ENCODE measurements around the gene SAA4. TPM values are rescaled to one million over a fixed set of nuclear protein-coding genes. Genes with fewer than 3 reads are reported as not detected.
"Not testable (repeated sequence)": the region's sequence is repeated elsewhere in the genome, so short reads cannot be mapped to it uniquely, and the experiment has no call there.

Gene SAA4
- total RNA-seq, 1 donor, result not detected

DNA sequence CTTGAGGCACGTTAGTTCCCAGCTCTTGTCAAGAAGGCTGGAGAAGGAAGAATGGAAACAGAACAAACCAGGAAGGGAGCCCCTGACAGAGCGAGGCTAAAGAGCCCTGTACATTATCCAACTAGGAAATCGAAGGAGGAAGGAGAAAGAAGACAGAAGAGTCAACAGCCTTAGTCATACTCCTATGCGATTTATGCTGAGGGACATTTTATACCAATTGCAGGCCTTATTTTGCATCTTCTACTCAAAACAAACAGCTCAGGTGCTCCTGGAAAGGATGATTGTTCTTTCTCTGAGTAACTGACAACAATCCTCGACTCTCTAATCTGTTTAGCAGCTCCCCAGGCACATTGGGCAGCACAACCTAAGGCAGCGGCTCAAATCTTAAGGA, 10.6 kb upstream of the SAA4 start:
- not testable (repeated sequence) for DNase-seq (ENCODE audit: low read depth in 2 of 3, low spot score in 2 of 3)

DNA sequence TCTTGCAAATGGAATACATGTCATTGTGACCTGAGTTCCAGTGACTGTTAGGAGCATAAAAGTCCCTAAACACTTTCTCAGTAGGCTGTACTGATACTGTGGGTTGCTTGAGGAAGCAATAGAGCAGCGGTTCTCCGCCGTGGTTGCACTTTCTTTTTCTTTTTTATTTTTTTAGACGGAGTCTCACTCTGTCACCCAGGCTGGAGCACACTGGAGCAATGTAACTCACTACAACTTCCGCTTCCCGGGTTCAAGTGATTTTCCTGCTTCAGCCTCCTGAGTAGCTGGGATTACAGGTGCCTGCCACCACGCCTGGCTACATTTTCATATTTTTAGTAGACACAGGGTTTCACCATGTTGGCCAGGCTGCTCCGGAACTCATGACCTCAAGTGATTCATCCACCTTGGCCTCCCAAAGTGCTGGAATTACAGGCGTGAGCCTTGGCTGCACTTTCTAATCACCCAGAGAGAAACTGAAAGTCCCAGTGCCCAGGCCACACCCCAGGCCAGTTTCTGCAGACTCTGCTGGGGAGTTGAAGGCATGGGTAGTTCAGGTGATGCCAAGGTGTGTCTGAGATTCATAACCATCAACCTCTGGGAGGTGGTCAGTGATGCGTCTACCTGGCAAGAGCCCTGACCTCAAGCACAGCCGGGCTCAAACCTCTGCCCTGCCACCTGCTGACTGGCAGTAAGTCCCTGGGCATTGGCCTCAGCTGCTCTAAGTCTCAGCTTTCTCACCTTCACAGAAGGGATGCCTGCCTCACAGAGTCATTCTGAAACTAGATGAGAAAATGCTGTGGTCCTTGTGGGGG, 10.0 kb upstream of the SAA4 start:
- peak in 1 of 3 donors; percentile 3 for DNase-seq (ENCODE audit: low read depth in 2 of 3, low spot score in 2 of 3)

DNA sequence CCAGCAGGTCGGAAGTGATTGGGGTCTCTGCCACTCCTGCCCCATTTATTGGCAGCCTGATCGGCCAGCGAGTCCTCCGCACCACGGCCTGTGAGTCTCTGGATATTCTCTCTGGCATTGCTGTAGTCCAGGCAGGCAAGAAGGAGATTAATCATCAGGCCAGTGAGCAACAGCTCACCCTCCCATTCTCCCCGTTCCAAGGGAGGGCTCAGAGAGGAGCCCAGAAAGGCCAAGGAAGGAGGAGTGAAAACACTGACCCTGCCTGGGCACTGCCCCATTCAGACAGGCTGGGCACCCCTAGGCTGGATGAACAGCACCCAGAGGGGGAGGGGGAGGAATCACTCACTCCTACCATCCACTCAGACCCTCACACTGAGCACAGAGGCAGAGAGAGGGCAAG, 8.8 kb upstream of the SAA4 start:
- no peak for DNase-seq (ENCODE audit: low read depth in 2 of 3, low spot score in 2 of 3)

DNA sequence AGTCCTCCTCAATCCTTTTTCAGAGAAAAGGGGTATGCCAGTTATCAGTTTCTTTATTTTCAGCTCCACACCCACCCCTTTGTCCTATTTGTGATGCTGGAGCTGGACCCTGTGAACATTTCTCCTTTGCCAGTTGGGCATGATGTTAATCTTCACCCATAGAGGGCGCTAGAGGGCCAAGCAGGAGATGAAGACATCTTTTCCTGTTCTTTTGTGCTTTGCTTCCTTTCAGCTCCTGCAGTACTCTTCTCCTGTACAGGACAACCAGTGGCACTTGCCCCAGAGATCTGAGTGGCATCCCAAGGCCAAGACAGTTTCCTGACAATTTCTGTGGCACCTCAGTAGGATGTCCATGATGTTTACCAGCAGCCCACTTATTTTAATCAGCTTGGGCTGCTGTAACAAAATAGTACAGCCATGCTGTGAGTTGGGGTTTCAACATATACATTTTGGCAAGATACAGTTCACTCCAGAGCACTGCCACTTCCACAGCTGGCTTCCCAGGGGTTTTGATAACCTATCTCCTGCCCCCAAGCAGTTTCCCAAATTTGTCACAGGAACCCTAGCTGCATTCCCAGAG, 7.3 kb upstream of the SAA4 start:
- peak; percentile 37 to 68 (median 41) for DNase-seq (ENCODE audit: low read depth in 2 of 3, low spot score in 2 of 3)

DNA sequence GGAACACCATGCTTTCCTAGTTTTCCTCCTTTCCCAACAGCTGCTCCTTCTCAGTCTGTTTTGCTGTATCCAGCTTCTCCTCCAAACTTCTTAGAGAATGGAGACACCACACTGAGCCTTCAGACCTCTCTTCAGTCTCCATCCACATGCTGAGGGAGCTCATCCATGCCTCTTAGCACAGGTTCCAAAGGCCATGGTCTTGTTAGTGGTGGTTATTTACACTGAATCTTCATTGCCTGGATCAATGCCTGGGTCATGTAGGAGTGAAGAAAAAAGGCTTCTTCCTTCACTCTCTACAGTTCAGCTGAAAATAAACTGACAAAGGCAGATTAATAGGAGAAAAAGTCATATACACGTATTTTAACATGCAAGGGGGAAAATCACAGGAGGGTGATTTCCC, 3.1 kb upstream of the SAA4 start:
- no peak for DNase-seq (ENCODE audit: low read depth in 2 of 3, low spot score in 2 of 3)

DNA sequence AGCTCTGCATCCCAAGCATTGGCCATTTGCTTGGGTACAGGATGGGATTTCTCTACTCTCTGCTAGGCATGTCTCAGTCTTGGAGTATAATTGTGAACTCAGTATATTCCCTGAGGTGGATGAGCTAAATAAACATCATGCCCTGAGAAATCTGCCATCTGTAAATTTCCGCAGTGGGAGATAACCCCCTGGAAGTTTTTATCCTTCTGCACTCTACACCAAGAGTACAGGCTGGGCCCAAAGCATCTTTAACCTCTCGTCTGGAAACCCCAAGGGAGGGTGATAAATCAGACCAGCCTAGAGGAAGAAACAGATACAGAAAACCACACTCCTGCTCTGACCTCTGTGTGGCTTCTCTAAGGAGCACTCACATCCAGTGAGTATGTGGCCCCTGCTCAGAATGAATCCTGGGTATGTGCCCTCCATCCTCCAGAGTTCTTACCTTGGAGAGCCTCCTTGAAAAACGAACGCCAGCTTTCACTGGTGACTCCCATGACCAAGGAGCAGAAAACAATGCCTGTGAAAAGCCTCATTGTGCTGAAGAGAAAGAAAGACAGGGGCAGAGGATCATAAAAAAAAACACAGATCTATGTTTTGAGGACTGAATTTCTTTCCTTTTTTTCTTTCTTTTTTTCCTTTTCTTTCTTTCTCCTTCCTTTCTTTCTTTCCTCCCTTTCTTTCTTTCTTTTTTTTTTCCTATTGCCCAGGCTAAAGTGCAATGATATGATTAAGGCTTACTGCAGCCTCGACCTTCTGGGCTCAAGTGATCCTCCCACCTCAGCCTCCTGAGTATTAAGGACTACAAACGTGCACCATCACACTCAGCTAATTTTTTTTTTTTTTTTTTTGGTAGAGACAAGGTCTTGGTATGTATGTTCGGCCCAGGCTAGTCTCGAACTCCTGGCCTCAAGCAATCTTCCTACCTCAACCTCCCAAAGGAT, 938 bp downstream of the SAA4 start:
- no peak for DNase-seq (ENCODE audit: low read depth in 2 of 3, low spot score in 2 of 3)

DNA sequence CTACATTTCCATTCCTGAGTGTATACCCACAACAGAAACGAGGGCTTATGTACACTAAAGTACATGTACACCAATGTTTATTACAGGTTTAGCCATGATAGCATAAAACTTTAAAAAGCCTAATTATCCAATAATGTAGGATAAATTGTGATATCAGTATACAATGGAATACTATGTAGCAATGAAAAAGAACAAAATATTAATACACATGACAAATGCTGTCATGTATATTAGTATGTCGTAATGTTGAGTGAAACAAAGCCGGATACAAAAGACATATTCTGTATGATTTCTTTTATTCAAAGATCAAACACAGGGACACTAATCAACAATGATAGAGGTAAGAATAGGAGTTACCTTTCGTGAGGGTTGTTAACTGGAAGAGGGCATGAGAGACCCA, 2.7 kb downstream of the SAA4 start:
- DNase-seq (ENCODE audit: low read depth in 2 of 3, low spot score in 2 of 3), result no peak

DNA sequence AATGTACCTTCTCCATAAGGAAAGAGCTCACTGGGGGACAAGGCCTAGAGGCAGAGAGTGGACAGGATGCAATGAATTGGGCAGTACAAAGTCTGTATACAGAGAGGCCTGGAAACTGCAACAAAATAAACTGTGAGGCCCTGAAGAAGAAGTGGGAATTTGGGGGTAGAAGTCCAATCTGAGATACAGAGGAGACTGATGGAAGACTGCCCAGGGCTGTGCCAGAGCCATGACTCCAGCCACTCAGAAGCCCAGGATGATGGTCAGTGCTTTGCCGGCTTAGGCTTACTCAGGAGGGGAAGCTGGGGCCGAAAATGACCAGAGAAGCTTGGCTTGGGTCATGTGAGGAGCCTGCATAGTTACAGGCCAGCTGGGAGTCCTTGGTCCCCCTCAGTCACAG, 5.7 kb downstream of the SAA4 start:
- DNase-seq (ENCODE audit: low read depth in 2 of 3, low spot score in 2 of 3), result no peak

DNA sequence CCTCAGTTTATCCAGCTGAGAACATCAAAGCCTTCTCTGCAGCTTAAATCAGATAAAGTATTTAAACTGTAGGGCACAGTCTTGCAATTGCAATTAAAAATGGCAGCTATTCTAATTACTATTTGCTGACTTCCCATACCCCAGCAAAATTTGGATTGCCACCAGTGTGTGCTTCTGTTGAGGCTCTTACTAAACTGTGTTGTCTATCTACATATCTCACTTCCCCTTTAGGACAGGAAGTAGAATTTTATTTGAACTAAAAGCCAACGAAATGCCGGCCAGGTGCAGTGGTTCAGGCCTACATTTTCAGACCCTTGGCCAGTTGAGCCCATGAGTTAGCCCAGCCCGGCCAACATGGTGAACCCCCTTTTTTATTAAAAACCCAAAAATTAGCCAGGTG, 7.1 kb downstream of the SAA4 start:
- DNase-seq (ENCODE audit: low read depth in 2 of 3, low spot score in 2 of 3), result no peak

DNA sequence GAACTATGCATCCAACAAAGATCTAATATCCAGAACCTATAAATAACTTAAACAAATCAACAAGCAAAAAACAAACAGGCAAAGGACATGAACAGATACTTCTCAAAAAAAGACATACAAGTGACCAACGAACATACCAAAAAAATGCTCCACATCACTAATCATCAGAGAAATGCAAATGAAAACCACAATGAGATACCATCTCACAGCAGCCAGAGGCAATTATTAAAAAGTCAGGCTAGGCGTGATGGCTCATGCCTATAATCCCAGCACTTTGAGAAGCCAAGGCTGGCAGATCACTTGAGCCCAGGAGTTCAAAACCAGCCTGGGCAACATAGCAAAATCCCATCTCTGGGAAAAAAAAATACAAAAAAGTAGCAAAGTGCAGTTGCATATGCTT, 10.7 kb downstream of the SAA4 start:
- no peak for DNase-seq (ENCODE audit: low read depth in 2 of 3, low spot score in 2 of 3)

DNA sequence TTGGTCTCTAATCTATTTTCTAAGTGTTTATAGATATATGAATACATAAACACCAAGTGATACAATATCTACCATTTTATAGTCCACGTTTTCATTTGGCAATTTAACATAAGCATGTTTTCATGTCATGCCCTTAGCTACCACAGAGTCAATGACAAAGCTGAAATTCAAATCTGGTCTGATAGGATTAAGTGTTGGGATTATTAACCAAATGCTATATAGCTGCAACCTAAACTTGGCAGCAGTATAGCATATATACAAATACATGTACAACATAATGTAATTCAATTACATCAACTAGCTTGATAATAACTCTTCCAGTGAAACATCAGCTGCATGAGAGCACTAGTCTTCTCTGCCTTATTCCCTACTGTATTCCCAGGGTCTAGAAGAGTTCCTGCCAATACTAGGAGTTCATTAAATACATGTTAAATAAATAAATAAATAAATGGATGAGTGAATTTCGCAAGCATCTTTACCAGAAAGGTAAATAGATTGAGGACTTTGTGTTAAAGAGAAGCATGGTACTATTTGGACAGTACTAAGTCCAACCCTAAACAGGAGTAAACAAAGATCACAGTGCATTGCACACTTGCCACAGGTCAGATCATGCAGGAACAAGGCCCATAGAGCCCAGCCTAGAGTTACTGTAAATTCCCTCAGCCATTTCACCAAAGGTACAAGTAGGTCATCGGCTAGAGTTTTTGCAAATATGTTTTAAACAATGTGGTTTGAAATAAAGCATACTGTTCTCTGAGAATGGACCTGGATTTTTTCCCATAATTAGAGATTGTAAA, 12.8 kb downstream of the SAA4 start:
- DNase-seq (ENCODE audit: low read depth in 2 of 3, low spot score in 2 of 3), result no peak

DNA sequence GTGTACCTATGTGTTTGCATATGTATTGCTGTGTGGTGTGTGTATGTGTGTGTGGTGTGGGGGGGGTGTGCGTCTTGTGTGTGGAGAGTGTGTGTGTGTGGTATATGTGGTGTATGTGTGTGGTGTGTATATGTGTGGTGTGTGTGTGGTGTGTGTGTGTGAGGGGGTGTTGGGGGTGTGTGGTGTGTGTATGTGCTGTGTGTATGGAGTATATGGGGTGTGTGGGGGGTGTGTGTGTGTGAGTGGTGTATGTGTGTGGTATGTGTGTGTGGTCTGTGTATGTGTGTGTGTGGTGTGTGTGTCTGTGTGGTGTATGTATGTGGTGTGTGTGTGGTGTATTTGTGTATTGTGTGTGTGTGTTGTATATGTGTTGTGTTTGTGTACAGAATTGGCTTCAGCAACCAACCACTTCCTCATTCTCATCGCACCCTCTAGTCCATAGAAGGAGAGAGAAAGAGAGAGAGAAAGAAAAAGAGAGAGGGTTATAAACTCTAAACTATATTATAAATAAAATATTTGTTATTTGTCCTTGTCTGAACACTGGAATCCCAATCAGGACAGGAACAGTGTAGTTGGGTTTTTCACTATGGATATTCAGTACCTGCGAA, 13.7 kb downstream of the SAA4 start:
- DNase-seq (ENCODE audit: low read depth in 2 of 3, low spot score in 2 of 3), result no peak

DNA sequence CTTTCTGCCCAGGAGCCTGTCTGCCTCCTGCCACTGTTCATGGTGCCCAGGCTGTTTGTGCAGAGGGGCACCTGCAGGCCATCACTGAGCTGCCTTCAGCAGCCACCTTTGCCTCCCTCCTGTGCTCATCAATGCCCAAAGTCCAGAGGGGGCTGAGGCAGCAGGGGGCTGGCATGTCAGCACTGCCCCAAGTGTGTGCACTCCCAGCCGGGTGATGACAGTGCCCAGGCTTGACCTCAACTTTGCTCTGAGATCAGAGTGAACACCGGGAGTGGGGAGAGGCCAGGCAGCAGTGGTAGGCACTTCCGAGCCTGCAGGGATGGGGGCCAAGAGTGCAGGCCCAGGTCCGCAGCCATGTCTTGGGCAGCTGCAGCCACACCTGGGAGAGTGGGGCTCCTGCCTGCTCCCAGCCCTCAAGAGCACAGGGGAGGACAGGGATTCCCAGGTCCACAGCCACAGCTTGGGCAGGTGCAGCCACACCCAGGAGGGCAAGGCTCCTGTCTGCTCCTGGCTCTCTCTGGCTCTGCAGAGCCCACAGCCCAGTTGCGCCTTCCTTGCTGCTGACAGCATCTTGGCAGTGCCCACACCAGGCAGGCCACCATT, 15.2 kb downstream of the SAA4 start:
- no peak for DNase-seq (ENCODE audit: low read depth in 2 of 3, low spot score in 2 of 3)

DNA sequence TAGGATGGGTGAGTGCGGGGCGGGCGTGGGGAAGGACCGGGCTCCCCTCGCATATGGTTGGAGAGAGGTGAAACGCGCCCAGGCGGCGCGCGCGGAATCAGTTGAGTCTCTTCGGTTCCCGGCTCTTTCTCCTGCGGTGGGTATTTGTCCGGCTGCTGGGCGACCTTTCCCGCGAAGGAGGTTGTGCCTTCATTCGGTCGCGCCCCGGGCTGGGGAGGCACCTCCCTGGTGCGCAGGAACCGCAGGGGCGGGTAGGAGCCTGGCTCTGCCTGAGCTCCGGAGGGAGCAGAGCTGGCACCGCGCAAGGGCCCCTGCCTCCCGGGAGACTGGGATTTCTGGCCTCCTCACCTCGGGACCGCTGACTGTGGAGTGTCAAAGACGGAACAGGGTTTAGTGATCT, 27.5 kb downstream of the SAA4 start:
- no peak for DNase-seq (ENCODE audit: low read depth in 2 of 3, low spot score in 2 of 3)

DNA sequence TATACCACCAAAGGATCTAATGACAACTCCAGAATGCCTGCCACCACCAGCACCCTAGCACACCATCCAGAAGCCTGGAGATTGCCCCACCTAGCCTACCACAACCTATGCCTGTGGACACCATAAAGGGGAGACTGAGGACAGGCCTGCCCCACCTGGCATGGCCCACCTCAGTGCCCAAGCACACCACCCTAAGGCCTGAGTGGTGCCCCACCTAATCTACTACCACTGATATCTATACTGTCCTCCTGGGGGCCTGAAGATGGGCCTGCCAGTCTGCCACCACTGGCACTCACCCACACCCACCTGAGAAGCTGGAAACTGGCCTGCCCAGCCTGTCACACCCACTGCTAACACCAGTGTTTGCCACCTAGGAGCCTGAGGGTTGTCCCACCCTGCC, 31.8 kb downstream of the SAA4 start:
- DNase-seq (ENCODE audit: low read depth in 2 of 3, low spot score in 2 of 3), result no peak

DNA sequence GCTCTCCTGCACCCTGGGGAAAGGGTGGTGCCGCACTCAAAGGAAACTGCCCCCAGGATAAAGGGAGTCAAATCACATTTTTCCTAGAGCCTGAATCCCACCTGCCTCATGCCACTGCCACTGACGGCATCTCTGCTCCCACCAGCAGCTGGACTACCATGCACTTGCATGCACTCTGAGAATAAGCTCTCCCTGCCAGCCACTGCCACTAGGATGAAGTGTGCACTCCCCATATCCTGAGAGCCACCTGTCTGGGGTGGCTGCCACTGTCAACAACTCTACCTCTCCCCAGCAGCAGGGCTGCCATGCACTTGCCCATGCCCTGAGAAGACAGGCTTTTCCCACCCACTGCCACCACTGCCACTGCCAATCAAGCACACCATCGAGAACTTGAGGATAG, 32.4 kb downstream of the SAA4 start:
- no peak for DNase-seq (ENCODE audit: low read depth in 2 of 3, low spot score in 2 of 3)

DNA sequence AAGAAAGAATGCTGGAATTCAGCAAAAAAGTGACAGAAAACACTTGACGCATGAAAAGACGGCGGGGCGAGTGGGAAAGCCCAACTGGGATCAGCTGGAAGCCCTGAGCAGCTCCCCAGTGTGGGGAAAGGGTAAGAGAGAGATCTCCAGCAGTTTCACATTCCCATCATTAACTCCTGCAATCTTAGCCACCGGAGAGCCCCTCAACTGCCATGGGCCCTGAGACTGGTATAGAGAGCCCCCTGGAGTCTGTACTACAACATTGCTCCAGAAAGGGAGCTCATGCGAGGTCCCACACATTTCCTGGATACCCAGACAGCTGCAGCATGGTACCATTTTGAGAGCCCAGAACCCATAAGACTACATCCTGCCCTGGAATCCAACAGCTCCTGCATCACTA, 32.9 kb downstream of the SAA4 start:
- DNase-seq (ENCODE audit: low read depth in 2 of 3, low spot score in 2 of 3), result peak in 2 of 3 donors; percentile 5 to 28

DNA sequence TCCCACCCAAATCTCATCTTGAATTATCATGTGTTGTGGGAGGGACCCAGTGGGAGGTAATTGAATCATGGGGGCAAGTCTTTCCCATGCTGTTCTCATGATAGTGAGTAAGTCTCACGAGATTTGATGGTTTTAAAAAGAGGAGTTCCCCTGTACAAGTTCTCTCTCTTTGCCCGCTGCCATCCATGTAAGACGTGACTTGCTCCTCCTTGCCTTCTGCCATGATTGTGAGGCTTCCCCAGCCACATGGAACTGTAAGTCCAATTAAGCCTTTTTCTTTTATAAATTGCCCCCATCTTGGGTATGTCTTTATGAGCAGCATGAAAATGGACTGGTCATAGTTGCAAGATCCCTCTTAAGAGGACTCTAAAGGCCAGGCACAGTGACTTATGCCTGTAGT, 38.9 kb downstream of the SAA4 start:
- not testable (repeated sequence) for DNase-seq (ENCODE audit: low read depth in 2 of 3, low spot score in 2 of 3)

DNA sequence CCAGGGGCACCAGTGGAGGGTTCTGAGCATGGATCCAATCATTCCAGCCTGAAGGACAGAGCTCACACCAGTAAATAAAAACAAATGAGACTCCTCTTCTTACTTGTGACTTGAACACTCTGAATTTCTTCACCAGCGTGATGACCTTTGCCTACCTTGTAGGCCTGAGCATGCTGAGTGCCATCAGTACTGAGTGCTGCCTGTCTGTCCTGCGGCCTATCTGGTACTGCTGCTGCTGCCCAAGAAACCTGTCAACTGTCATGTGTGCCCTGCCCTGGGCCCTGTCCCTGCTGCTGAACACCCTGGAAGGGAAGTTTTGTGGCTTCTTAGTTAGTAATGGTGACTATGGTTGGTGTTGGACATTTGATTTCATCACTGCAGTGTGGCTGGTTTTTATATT, 40.1 kb downstream of the SAA4 start:
- no peak for DNase-seq (ENCODE audit: low read depth in 2 of 3, low spot score in 2 of 3)

DNA sequence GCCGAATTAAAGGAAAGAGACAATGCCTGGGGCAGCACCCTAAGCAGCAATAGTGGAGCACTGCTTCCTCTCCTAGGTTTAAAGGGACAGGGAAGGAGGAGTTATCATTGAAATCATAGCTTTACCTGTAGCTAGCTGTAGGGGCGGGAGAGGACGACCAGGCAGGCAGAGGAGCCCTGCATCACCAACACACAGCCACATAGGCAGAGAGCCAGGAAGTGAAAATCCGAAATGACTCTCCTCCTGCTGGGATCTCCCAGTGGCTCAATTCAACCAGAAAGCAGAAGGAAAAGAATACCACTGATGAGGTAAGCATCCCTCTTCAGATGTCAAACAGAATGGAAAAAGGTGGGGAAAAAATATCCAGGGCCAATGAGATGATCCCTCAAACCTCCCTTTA, 43.6 kb downstream of the SAA4 start:
- no peak for DNase-seq (ENCODE audit: low read depth in 2 of 3, low spot score in 2 of 3)
